SK-N-SH (cell line): ENCODE data around the gene APOC3. TPM values are rescaled to one million over a fixed set of nuclear protein-coding genes. Genes with fewer than 3 reads are reported as not detected.

Experiments
- CTCF ChIA-PET: fragments of 300-600, 350-600 bp; formaldehyde crosslinking; extraction: SDS; loops from one replicate; lab custom pipeline; 2021; lab: Yijun Ruan, JAX
- POLR2A ChIA-PET: fragments of 350-600 bp; sonication (Branson Sonifier 250); formaldehyde crosslinking; extraction: SDS; loops from one replicate; lab custom pipeline; 2020; ENCODE audit warnings: antibody characterized with exemption, inconsistent platforms; lab: Yijun Ruan, JAX
- DNase-seq: peaks from one replicate; pipeline ENCODE4 v3.0.0; 2012
- H2AFZ ChIP-seq: fragments of 200-600 bp; sonication (generic); 2 replicates; pipeline ENCODE4 v1.8.1; 2016; ENCODE audit warnings: antibody characterized with exemption, mild to moderate bottlenecking, low read depth
- H3F3A ChIP-seq: fragments of 200-600 bp; sonication (generic); replicated peaks from 2 replicates; pipeline ENCODE3; 2016; ENCODE audit warnings: antibody characterized with exemption, mild to moderate bottlenecking; ENCODE audit not compliant: insufficient read depth
- H3K27ac ChIP-seq, 2 experiments: fragments of 200-500 bp in 1 of 2; fragments of 200-600 bp in 1 of 2; sonication (Bioruptor generic) in 1 of 2; sonication (generic), shearing (Covaris generic) in 1 of 2; 2 replicates each; pipeline versions ENCODE4 v1.5.1 to v1.6.1; 2014 to 2016; ENCODE audit warnings: low read depth in 2 of 2, inconsistent platforms in 1 of 2, low read length in 1 of 2, mild to moderate bottlenecking in 1 of 2, mixed read lengths in 1 of 2
- H3K27me3 ChIP-seq: fragments of 200-600 bp; sonication (generic), shearing (Covaris generic); 2 replicates; pipeline ENCODE4 v1.6.1; 2016; ENCODE audit warnings: mixed run types; ENCODE audit not compliant: insufficient read depth
- H3K36me3 ChIP-seq, 2 experiments: fragments of 200-500 bp in 1 of 2; fragments of 200-600 bp in 1 of 2; sonication (Bioruptor generic) in 1 of 2; sonication (generic) in 1 of 2; replicated peaks in 1 of 2; 2 replicates each; pipeline versions ENCODE3 to v1.5.1; 2014 to 2016; ENCODE audit warnings: low read length in 1 of 2, mild to moderate bottlenecking in 1 of 2; ENCODE audit not compliant: insufficient read depth in 2 of 2, control insufficient read depth in 1 of 2
- H3K4me1 ChIP-seq, 2 experiments: fragments of 200-500 bp in 1 of 2; fragments of 200-600 bp in 1 of 2; sonication (Bioruptor generic) in 1 of 2; sonication (generic), shearing (Covaris generic) in 1 of 2; 2 replicates each; pipeline versions ENCODE4 v1.5.1 to v1.6.1; 2014 to 2016; ENCODE audit warnings: low read depth in 1 of 2, low read length in 1 of 2, mixed run types in 1 of 2; ENCODE audit not compliant: insufficient read depth in 2 of 2, control insufficient read depth in 1 of 2
- H3K4me2 ChIP-seq: fragments of 200-600 bp; sonication (generic), shearing (Covaris generic); 2 replicates; pipeline ENCODE4 v1.6.1; 2017; ENCODE audit warnings: mixed run types
- H3K4me3 ChIP-seq, 2 experiments: fragments of 200-500 bp in 1 of 2; fragments of 200-600 bp in 1 of 2; sonication (Bioruptor generic) in 1 of 2; sonication (generic), shearing (Covaris generic) in 1 of 2; 2 replicates each; pipeline versions ENCODE4 v1.5.1 to v1.8.1; 2014 to 2016; ENCODE audit warnings: low read depth in 2 of 2, inconsistent platforms in 1 of 2, low read length in 1 of 2, mild to moderate bottlenecking in 1 of 2, mixed read lengths in 1 of 2, moderate library complexity in 1 of 2
- H3K79me2 ChIP-seq: fragments of 200-600 bp; sonication (generic); 2 replicates; pipeline ENCODE4 v1.8.1; 2017; ENCODE audit warnings: mild to moderate bottlenecking; ENCODE audit not compliant: insufficient read depth
- H3K9ac ChIP-seq: fragments of 200-600 bp; sonication (generic); 2 replicates; pipeline ENCODE4 v1.6.1; 2017; ENCODE audit warnings: mixed run types
- H3K9me2 ChIP-seq: fragments of 200-600 bp; sonication (generic); 2 replicates; pipeline ENCODE4 v1.6.1; 2017; ENCODE audit warnings: mixed run types
- H3K9me3 ChIP-seq: fragments of 200-600 bp; sonication (generic); 2 replicates; pipeline ENCODE4 v1.6.1; 2017; ENCODE audit warnings: mixed run types, mild to moderate bottlenecking, moderate library complexity
- H4K20me1 ChIP-seq: fragments of 200-600 bp; sonication (generic); 2 replicates; pipeline ENCODE4 v1.6.1; 2017; ENCODE audit warnings: mild to moderate bottlenecking, mixed run types; ENCODE audit not compliant: insufficient read depth
- CHD2 ChIP-seq: fragments of 150-350 bp; IDR thresholded peaks from 2 replicates; pipeline ENCODE4 v1.6.1; 2018; ENCODE audit warnings: low read length; ENCODE audit not compliant: partially characterized antibody
- CTCF ChIP-seq: fragments of 200-600 bp; sonication (generic); IDR thresholded peaks from 2 replicates; pipeline ENCODE4 v1.6.1; 2017; ENCODE audit warnings: antibody characterized with exemption, mild to moderate bottlenecking, moderate library complexity
- EP300 ChIP-seq, 2 experiments: IDR thresholded peaks; 2 replicates each; pipeline versions ENCODE4 v1.4.0 to v1.6.1; 2012; ENCODE audit warnings: borderline replicate concordance in 1 of 2, low read depth in 1 of 2, low read length in 1 of 2
- FOSL2 ChIP-seq: IDR thresholded peaks from 2 replicates; pipeline ENCODE4 v1.4.0; 2012; ENCODE audit warnings: low read depth, mild to moderate bottlenecking, moderate library complexity, borderline replicate concordance
- FOXJ3 ChIP-seq: sonication (generic); formaldehyde crosslinking; IDR thresholded peaks from 2 replicates; pipeline ENCODE4 v1.5.1; 2020; ENCODE audit warnings: mild to moderate bottlenecking, missing genetic modification reagents
- FOXM1 ChIP-seq: IDR thresholded peaks from 2 replicates; pipeline ENCODE4 v1.4.0; 2012; ENCODE audit warnings: low read depth, mild to moderate bottlenecking
- GABPA ChIP-seq: IDR thresholded peaks from 2 replicates; pipeline ENCODE4 v1.4.0; 2012; ENCODE audit warnings: low read depth, mild to moderate bottlenecking
- GATA2 ChIP-seq: sonication (generic); formaldehyde crosslinking; IDR thresholded peaks from 2 replicates; pipeline ENCODE4 v1.5.0; 2020; ENCODE audit warnings: mild to moderate bottlenecking, missing genetic modification reagents
- JUND ChIP-seq: IDR thresholded peaks from 2 replicates; pipeline ENCODE4 v1.4.0; 2012
- MXI1 ChIP-seq: IDR thresholded peaks from 2 replicates; pipeline ENCODE4 v1.6.1; 2012; ENCODE audit warnings: mild to moderate bottlenecking, low read depth, low read length, improper control_type of control experiment
- NFIC ChIP-seq: IDR thresholded peaks from 2 replicates; pipeline ENCODE4 v1.4.0; 2012; ENCODE audit warnings: borderline replicate concordance
- RAD21 ChIP-seq: IDR thresholded peaks from 2 replicates; pipeline ENCODE4 v1.6.1; 2012; ENCODE audit warnings: mild to moderate bottlenecking, low read length
- REST ChIP-seq: IDR thresholded peaks from 2 replicates; pipeline ENCODE4 v1.6.1; 2012; ENCODE audit warnings: mild to moderate bottlenecking, low read depth, low read length, moderate library complexity
- TAF1 ChIP-seq: IDR thresholded peaks from 2 replicates; pipeline ENCODE4 v1.6.1; 2012; ENCODE audit warnings: low read depth, mild to moderate bottlenecking, low read length, moderate library complexity, borderline replicate concordance
- TCF12 ChIP-seq: IDR thresholded peaks from 2 replicates; pipeline ENCODE4 v1.4.0; 2012
- TEAD4 ChIP-seq: IDR thresholded peaks from 2 replicates; pipeline ENCODE4 v1.4.0; 2012; ENCODE audit warnings: mild to moderate bottlenecking, borderline replicate concordance; ENCODE audit not compliant: insufficient read depth
- WGBS: methylation state at CpG from one replicate; pipeline ENCODE4 v1.1.6; 2017; ENCODE audit warnings: low lambda C conversion rate; 5-methylcytosine and 5-hydroxymethylcytosine counted together
- polyA plus RNA-seq, 3 experiments: library from polyadenylated mRNA; depleted of rRNA; stranded (reverse); fragments of >200 nt; gene quantifications; 2 replicates each; pipeline ENCODE4 v1.2.3, GENCODE V29; 2012
- TF ChIP-seq, protein P1 (sequence below): IDR thresholded peaks from 2 replicates; pipeline ENCODE4; 2012
- TF ChIP-seq, protein P2 (sequence below): fragments of 150-350 bp; IDR thresholded peaks from 2 replicates; pipeline ENCODE4 v1.6.1; 2016; ENCODE audit warnings: mild to moderate bottlenecking, low read depth, low read length
- TF ChIP-seq, protein P3 (sequence below): IDR thresholded peaks from 2 replicates; pipeline ENCODE4 v1.4.0; 2012; ENCODE audit warnings: low read depth, borderline replicate concordance

APOC3 gene
- polyA plus RNA-seq, 1 of the 3 experiments (the other 2 are of a cell fraction): not detected

- CTCF ChIA-PET: interaction anchor here (1.0 to 2.0 kb wide), 5 partner anchors 17 to 373 kb away, joined by 3 to 7 read pairs (median 5); no protein-coding TSS in a partner anchor
- no peak for TF ChIP-seq CTCF
- no peak for TF ChIP-seq RAD21
- no peak for TF ChIP-seq EP300 (IDR thresholded peaks at IDR 0.05; ENCODE audit: borderline replicate concordance in 1 of 2, low read depth in 1 of 2, low read length in 1 of 2)
- TF ChIP-seq FOXM1: 0 out of 2 replicates have a peak, but pooled peaks have one; percentile 23
- TF ChIP-seq TAF1: no peak
- TF ChIP-seq FOXJ3 (CRISPR knock-in tag): no peak
- TF ChIP-seq REST: no peak
- TF ChIP-seq, protein P1, sequence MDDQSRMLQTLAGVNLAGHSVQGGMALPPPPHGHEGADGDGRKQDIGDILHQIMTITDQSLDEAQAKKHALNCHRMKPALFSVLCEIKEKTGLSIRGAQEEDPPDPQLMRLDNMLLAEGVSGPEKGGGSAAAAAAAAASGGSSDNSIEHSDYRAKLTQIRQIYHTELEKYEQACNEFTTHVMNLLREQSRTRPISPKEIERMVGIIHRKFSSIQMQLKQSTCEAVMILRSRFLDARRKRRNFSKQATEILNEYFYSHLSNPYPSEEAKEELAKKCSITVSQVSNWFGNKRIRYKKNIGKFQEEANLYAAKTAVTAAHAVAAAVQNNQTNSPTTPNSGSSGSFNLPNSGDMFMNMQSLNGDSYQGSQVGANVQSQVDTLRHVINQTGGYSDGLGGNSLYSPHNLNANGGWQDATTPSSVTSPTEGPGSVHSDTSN: peak; percentile 15; the same call in 1 of the 2 replicates
- TF ChIP-seq, protein P2, sequence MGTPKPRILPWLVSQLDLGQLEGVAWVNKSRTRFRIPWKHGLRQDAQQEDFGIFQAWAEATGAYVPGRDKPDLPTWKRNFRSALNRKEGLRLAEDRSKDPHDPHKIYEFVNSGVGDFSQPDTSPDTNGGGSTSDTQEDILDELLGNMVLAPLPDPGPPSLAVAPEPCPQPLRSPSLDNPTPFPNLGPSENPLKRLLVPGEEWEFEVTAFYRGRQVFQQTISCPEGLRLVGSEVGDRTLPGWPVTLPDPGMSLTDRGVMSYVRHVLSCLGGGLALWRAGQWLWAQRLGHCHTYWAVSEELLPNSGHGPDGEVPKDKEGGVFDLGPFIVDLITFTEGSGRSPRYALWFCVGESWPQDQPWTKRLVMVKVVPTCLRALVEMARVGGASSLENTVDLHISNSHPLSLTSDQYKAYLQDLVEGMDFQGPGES: no peak
- TF ChIP-seq GATA2 (CRISPR knock-in tag): no peak
- no peak for TF ChIP-seq GABPA
- no peak for TF ChIP-seq CHD2
- no peak for TF ChIP-seq TEAD4
- peak; percentile 63 for TF ChIP-seq NFIC
- no peak; the same call in 1 of the 2 replicates for TF ChIP-seq FOSL2
- TF ChIP-seq, protein P3, sequence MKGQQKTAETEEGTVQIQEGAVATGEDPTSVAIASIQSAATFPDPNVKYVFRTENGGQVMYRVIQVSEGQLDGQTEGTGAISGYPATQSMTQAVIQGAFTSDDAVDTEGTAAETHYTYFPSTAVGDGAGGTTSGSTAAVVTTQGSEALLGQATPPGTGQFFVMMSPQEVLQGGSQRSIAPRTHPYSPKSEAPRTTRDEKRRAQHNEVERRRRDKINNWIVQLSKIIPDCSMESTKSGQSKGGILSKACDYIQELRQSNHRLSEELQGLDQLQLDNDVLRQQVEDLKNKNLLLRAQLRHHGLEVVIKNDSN: no peak
- peak; percentile 13; the same call in 1 of the 2 replicates for TF ChIP-seq TCF12
- no peak for TF ChIP-seq MXI1
- peak; percentile 36; the same call in 1 of the 2 replicates for TF ChIP-seq JUND
- TF ChIP-seq, all 33 proteins: peak for 5
- no peak for DNase-seq
- H4K20me1 ChIP-seq: no peaks in the 10 kb centered on the region
- H3K4me1 ChIP-seq: peaks cover 15 to 33% of the 10 kb centered on the region in 2 experiments
- H3K36me3 ChIP-seq: peaks cover 7 to 20% of the 10 kb centered on the region in 2 experiments
- peak overlapping the region; percentile 16 for H3K4me2 ChIP-seq
- H3K27ac ChIP-seq: peak overlapping the region in 1 of 2 experiments; percentile 79; a peak in 2 of 4 replicates
- no peaks in the 10 kb centered on the region for H3K27me3 ChIP-seq
- H3K9ac ChIP-seq: peak overlapping the region; percentile 40
- H3K9me2 ChIP-seq: no peaks in the 10 kb centered on the region
- H3K79me2 ChIP-seq: no peaks in the 10 kb centered on the region
- H3K9me3 ChIP-seq: no peaks in the 10 kb centered on the region
- no peak overlapping the region for H2AFZ ChIP-seq
- 48% methylated on average over 6 of the region's 6 CpGs for WGBS
- POLR2A ChIA-PET: no interaction called here
- no peak overlapping the region for H3K4me3 ChIP-seq
- H3F3A ChIP-seq: peaks cover 31% of the 10 kb centered on the region
Observed at GRCh38 chr11:116853461-116854073, 23.9 kb downstream of the APOC3 start.
